Mesothelial cell of epicardium (in vitro differentiated cells): ENCODE measurements around the gene SMARCD3. TPM values are rescaled to one million over a fixed set of nuclear protein-coding genes. Genes with fewer than 3 reads are reported as not detected.

Experiments
- DNase-seq, 2 experiments: peaks; one replicate each; pipeline ENCODE4 v3.0.0; 2021; ENCODE audit warnings: low spot score in 2 of 2; ENCODE audit not compliant: unreplicated experiment in 2 of 2
- H3K27ac Mint-ChIP-seq: 2 replicates; pipeline ENCODE4 v1.8.0; 2021; ENCODE audit warnings: mixed read lengths
- H3K27me3 Mint-ChIP-seq: 2 replicates; pipeline ENCODE4 v1.8.0; 2021; ENCODE audit warnings: low read depth, mixed read lengths
- H3K36me3 Mint-ChIP-seq: 2 replicates; pipeline ENCODE4 v1.8.0; 2021; ENCODE audit warnings: mixed read lengths
- H3K4me1 Mint-ChIP-seq: 2 replicates; pipeline ENCODE4 v1.8.0; 2021; ENCODE audit warnings: mixed read lengths
- H3K4me3 Mint-ChIP-seq: 2 replicates; pipeline ENCODE4 v1.8.0; 2021; ENCODE audit warnings: mild to moderate bottlenecking, moderate library complexity, mixed read lengths
- H3K9me3 Mint-ChIP-seq: 2 replicates; pipeline ENCODE4 v1.8.0; 2021; ENCODE audit warnings: mixed read lengths
- CTCF ChIP-seq: fragments of 200-600 bp; sonication (generic); IDR thresholded peaks from one replicate; pipeline ENCODE4 v1.5.0; 2021; ENCODE audit warnings: antibody characterized with exemption; ENCODE audit not compliant: unreplicated experiment
- total RNA-seq: library from RNA; stranded (reverse); gene quantifications from 3 replicates; pipeline ENCODE4 v1.2.1, GENCODE V29; 2021

Gene SMARCD3
- total RNA-seq, 1 donor from 2014 or later = 114 TPM

- Mint-ChIP-seq H3K9me3 (no peaks in the 10 kb centered on the region), H3K27ac (no peak overlapping the region), H3K4me3 (no peak overlapping the region), H3K4me1 (peaks cover 6% of the 10 kb centered on the region), H3K36me3 (peaks cover 3% of the 10 kb centered on the region), H3K27me3 (peaks cover 44% of the 10 kb centered on the region)
- no peak for TF ChIP-seq CTCF
- no peak for DNase-seq
Observed at GRCh38 chr7:151260883-151261282, 12.4 kb upstream of the SMARCD3 start.

DNA sequence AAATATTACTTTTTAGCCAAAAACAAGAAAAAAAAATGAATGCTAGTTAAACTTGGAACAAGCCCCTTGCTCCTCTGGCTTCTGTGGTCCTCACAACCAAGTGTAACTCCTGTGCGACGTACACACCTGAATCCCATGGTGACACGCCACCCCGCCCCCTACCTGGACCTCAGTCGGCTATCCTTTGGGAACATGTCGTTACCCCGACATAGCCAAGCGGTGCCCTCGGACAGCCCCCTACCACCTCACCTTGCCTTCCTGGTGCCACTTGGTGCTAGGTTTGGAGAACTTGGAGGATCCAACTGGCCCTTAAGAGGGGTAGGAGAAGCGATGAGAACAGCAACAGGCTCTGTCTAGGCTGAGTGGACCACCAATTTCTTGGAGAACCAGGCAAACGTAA is 12.0 kb upstream of the SMARCD3 start:
- Mint-ChIP-seq H3K27ac (no peak overlapping the region), H3K36me3 (peaks cover 3% of the 10 kb centered on the region), H3K27me3 (peaks cover 47% of the 10 kb centered on the region), H3K9me3 (no peaks in the 10 kb centered on the region), H3K4me3 (no peak overlapping the region), H3K4me1 (peaks cover 6% of the 10 kb centered on the region)
- no peak for TF ChIP-seq CTCF
- DNase-seq = no peak

- no peak for TF ChIP-seq CTCF
- Mint-ChIP-seq H3K36me3 (peaks cover 3% of the 10 kb centered on the region), H3K4me3 (no peak overlapping the region), H3K27ac (no peak overlapping the region), H3K4me1 (peaks cover 21% of the 10 kb centered on the region), H3K9me3 (no peaks in the 10 kb centered on the region), H3K27me3 (peaks cover 45% of the 10 kb centered on the region)
- DNase-seq = no peak
Observed at GRCh38 chr7:151257990-151258389, 9.5 kb upstream of the SMARCD3 start.

DNA sequence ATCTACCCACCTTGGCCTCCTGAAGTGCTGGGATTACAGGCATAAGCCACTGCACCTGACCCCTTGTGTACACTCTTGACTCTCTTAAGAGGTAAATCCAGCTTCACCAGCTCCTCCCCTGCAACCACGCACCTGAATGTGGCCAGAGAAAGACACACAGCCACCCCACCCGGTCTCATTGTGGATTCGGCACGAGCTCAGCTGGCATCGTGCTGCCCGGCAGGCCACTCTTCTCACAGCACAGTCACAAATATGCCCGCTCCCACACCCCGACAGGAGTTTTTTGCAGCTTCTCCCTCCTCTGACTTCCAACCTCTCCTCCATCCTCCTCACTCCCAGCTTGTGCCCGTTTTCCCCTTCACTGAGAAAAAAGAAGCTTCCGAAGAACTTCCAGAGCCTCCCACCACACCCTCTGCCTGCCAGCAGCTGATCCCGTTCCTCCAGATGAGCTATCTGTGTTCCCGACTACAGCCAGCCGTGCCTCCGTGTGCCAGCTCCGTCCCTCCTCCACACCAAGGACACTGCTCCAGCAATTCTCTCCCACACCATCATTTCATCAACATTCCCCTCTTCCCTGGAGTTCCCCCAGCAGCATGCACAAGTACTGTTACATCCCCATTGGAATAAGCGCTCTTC is 8.0 kb upstream of the SMARCD3 start:
- Mint-ChIP-seq H3K27ac (peak overlapping the region; percentile 1), H3K36me3 (peaks cover 3% of the 10 kb centered on the region), H3K4me3 (no peak overlapping the region), H3K4me1 (peaks cover 31% of the 10 kb centered on the region), H3K27me3 (peaks cover 40% of the 10 kb centered on the region), H3K9me3 (no peaks in the 10 kb centered on the region)
- DNase-seq = no peak
- no peak for TF ChIP-seq CTCF

- no peak overlapping the region for H3K4me3 Mint-ChIP-seq
- no peak overlapping the region for H3K27ac Mint-ChIP-seq
- H3K27me3 Mint-ChIP-seq = peaks cover 31% of the 10 kb centered on the region
Observed at GRCh38 chr7:151255390-151255789, 6.9 kb upstream of the SMARCD3 start.

More at GRCh38 chr7:151255390-151255789, 6.9 kb upstream of the SMARCD3 start:
- H3K9me3 Mint-ChIP-seq = no peaks in the 10 kb centered on the region
- DNase-seq = no peak
- TF ChIP-seq CTCF = no peak
- H3K4me1 Mint-ChIP-seq = peaks cover 40% of the 10 kb centered on the region
- H3K36me3 Mint-ChIP-seq = peaks cover 3% of the 10 kb centered on the region
